Measurements from ENCODE around the gene HOXC9.

The HOXC9 gene

DNA sequence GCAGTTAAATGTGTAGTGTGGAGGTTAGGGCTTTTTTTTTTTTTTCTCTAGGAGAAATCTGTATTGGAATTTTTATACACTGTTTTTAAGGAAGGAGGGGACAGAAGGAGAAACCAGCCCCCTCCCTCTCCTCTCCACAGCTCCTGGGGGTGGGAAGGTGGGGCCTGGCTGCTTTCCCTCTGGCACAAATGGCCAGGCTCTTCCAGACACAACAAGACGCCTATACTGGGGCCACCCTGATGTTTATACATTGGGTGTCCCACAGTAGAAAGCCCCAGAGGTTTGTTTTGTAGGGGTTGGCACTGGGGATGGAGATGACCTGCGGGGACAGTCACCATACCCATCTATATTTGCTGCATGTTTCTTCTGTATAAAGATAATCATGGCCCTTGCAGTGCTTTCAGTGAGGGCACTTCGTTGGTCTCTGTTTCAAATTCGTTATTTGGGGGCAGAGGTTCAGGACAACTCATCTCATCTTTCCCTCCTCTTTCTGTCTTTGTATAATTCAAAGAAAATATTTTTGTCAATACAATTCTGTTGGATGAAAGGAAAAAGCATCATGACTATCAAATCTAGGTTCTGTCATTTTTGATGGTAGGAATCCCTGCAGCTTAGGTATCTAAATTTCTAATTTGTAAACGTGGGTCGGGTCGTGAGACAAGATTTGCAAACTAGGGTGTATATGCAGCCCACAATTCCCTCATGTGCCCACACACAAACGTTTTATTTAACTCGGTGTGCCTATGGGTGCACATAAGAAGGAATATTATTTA, 23.0 kb upstream of the HOXC9 start:
- Histone ChIP-seq H2AK5ac (ENCODE audit: low read length) (no peak overlapping the region), H3K79me2 (ENCODE audit: control insufficient read depth, insufficient read depth, low read length) (no peaks in the 10 kb centered on the region), H2BK5ac (ENCODE audit: low read length) (no peak overlapping the region), H3K4me1 (ENCODE audit: control insufficient read depth, low read depth, low read length) (no peaks in the 10 kb centered on the region), H3K4ac (ENCODE audit: low read depth, low read length) (no peak overlapping the region), H3K27me3 (ENCODE audit: insufficient read depth, low read length, poor library complexity) (peaks cover 90% of the 10 kb centered on the region), H2BK120ac (ENCODE audit: low read depth, low read length) (no peak overlapping the region), H3K4me2 (ENCODE audit: low read length) (no peak overlapping the region), H3K27ac (ENCODE audit: low read depth, low read length) (no peak overlapping the region), H3K9ac (ENCODE audit: low read length) (no peak overlapping the region), H4K5ac (ENCODE audit: low read length) (no peak overlapping the region), H2BK15ac (replicated peaks; ENCODE audit: low read depth) (no peak overlapping the region), H3K18ac (ENCODE audit: low read length) (no peak overlapping the region), H4K8ac (ENCODE audit: low read depth, low read length) (no peak overlapping the region), H3K4me3 (ENCODE audit: low read length) (no peak overlapping the region), H3K56ac (ENCODE audit: low read length) (no peak overlapping the region), H3K36me3 (ENCODE audit: control insufficient read depth, insufficient read depth, low read length) (no peaks in the 10 kb centered on the region), H3K79me1 (ENCODE audit: low read length) (no peaks in the 10 kb centered on the region), H3K23ac (ENCODE audit: low read length) (no peak overlapping the region)
- no peak for DNase-seq
- WGBS (ENCODE audit: extremely low coverage, insufficient coverage, low lambda C conversion rate) = no CpG with 5 or more reads among the region's 9 CpGs

DNA sequence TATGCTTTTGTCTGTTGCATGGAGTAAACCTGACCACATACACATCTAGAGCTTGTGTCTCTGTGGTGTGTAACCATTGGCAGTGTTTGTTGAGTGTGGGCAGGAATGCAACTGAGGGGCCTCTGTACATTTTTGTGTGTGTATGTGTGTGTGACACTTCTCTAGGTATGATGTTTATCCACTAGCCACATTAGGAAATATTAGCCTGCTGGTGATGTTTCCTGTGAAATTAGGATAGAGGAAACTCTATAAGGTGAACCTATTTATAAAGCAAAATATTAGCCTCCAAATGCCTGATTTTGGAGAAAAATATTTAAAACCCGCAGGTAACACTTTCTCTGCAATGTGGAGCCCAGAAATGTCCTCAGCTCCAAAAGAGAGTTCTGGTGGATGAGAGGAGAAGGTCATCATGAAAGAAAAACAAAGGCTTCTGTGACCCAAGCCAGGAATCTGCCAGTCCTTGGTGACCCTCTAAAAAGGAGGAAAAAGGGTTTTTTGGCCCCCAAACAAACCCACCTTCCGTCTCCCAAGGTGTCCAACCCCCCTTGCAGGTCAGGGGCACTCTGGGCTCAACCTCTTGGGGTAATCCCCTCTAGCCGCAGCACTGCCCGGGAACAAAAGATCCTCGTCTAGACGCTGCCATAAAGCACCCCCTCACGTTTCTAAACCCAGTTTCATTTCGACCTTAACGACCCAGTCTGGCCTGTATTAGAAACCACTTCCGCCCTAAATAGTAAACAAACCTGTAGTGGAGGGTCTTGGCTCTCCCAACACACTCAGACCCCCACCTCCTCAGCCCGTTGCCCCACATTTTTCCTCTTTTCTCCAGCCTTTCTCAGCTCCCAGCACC, 22.1 kb upstream of the HOXC9 start:
- no peak overlapping the region for H4K8ac ChIP-seq (ENCODE audit: low read depth, low read length)
- no peak for DNase-seq
- no peak overlapping the region for H3K4me3 ChIP-seq (ENCODE audit: low read length)
- no peak overlapping the region for H2BK15ac ChIP-seq (replicated peaks; ENCODE audit: low read depth)
- no peak overlapping the region for H3K23ac ChIP-seq (ENCODE audit: low read length)
- no peaks in the 10 kb centered on the region for H3K36me3 ChIP-seq (ENCODE audit: control insufficient read depth, insufficient read depth, low read length)
- H4K5ac ChIP-seq (ENCODE audit: low read length) = no peak overlapping the region
- H2AK5ac ChIP-seq (ENCODE audit: low read length) = no peak overlapping the region
- H3K79me2 ChIP-seq (ENCODE audit: control insufficient read depth, insufficient read depth, low read length) = no peaks in the 10 kb centered on the region
- H2BK120ac ChIP-seq (ENCODE audit: low read depth, low read length) = no peak overlapping the region
- H3K56ac ChIP-seq (ENCODE audit: low read length) = no peak overlapping the region
- no peak overlapping the region for H2BK5ac ChIP-seq (ENCODE audit: low read length)
- WGBS (ENCODE audit: extremely low coverage, insufficient coverage, low lambda C conversion rate) = no CpG with 5 or more reads among the region's 11 CpGs
- peaks cover 90% of the 10 kb centered on the region for H3K27me3 ChIP-seq (ENCODE audit: insufficient read depth, low read length, poor library complexity)
- no peak overlapping the region for H3K9ac ChIP-seq (ENCODE audit: low read length)
- no peaks in the 10 kb centered on the region for H3K4me1 ChIP-seq (ENCODE audit: control insufficient read depth, low read depth, low read length)
- H3K4me2 ChIP-seq (ENCODE audit: low read length) = no peak overlapping the region
- H3K27ac ChIP-seq (ENCODE audit: low read depth, low read length) = no peak overlapping the region
- H3K4ac ChIP-seq (ENCODE audit: low read depth, low read length) = no peak overlapping the region
- H3K79me1 ChIP-seq (ENCODE audit: low read length) = no peaks in the 10 kb centered on the region
- H3K18ac ChIP-seq (ENCODE audit: low read length) = no peak overlapping the region

DNA sequence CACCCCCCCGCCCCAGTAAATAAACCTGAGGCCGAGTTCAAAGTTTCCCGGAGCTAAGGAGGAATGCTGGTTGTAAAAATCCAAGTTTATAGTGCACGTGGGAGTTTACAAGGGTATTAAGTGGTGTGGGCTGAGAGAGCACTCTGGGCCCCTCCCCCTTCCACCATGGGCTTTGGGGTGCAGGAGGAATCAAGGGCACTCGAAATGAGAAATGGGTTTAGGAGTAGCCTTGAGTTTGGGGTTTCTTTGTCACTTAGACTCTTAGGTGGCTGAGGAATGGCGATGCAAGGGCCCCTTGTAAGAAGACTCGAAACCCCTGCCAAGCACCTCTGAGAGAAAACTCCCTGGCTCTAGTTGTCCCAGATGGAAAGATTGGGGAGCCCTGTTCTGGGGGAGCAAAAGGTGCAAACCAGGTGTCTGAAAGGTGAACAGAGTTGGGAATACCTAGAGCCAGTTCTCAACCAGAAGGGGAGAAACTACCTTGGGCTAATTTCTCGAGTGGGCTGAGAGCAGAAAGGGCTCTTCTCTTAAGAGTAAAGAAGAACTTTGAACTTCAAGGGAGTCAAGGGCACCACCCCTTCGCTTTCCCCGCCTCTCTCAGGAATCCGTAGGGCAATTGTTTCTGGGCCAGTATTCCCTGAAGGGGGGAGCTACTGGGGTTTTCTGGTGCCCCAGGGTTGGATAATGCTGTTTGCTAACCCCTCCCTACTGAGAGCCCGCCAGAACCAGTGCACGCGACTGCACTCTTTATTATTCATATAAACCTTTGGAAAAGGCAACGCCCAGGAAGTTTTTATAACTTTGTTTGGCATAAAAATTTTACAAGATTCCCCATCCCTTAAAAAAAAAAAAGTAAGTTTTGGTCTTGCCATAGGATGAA, 21.2 kb upstream of the HOXC9 start:
- H2BK120ac ChIP-seq (ENCODE audit: low read depth, low read length) = no peak overlapping the region
- no peak overlapping the region for H3K4me2 ChIP-seq (ENCODE audit: low read length)
- no peak overlapping the region for H3K56ac ChIP-seq (ENCODE audit: low read length)
- H3K9ac ChIP-seq (ENCODE audit: low read length) = no peak overlapping the region
- no peaks in the 10 kb centered on the region for H3K36me3 ChIP-seq (ENCODE audit: control insufficient read depth, insufficient read depth, low read length)
- H3K4ac ChIP-seq (ENCODE audit: low read depth, low read length) = no peak overlapping the region
- H3K4me3 ChIP-seq (ENCODE audit: low read length) = no peak overlapping the region
- no peak for DNase-seq
- peaks cover 90% of the 10 kb centered on the region for H3K27me3 ChIP-seq (ENCODE audit: insufficient read depth, low read length, poor library complexity)
- no peak overlapping the region for H4K5ac ChIP-seq (ENCODE audit: low read length)
- H3K79me2 ChIP-seq (ENCODE audit: control insufficient read depth, insufficient read depth, low read length) = no peaks in the 10 kb centered on the region
- no peaks in the 10 kb centered on the region for H3K79me1 ChIP-seq (ENCODE audit: low read length)
- no peak overlapping the region for H2BK5ac ChIP-seq (ENCODE audit: low read length)
- H3K4me1 ChIP-seq (ENCODE audit: control insufficient read depth, low read depth, low read length) = no peaks in the 10 kb centered on the region
- H2AK5ac ChIP-seq (ENCODE audit: low read length) = no peak overlapping the region
- H3K27ac ChIP-seq (ENCODE audit: low read depth, low read length) = no peak overlapping the region
- no CpG with 5 or more reads among the region's 15 CpGs for WGBS (ENCODE audit: extremely low coverage, insufficient coverage, low lambda C conversion rate)
- no peak overlapping the region for H3K23ac ChIP-seq (ENCODE audit: low read length)
- no peak overlapping the region for H4K8ac ChIP-seq (ENCODE audit: low read depth, low read length)
- no peak overlapping the region for H3K18ac ChIP-seq (ENCODE audit: low read length)
- no peak overlapping the region for H2BK15ac ChIP-seq (replicated peaks; ENCODE audit: low read depth)

DNA sequence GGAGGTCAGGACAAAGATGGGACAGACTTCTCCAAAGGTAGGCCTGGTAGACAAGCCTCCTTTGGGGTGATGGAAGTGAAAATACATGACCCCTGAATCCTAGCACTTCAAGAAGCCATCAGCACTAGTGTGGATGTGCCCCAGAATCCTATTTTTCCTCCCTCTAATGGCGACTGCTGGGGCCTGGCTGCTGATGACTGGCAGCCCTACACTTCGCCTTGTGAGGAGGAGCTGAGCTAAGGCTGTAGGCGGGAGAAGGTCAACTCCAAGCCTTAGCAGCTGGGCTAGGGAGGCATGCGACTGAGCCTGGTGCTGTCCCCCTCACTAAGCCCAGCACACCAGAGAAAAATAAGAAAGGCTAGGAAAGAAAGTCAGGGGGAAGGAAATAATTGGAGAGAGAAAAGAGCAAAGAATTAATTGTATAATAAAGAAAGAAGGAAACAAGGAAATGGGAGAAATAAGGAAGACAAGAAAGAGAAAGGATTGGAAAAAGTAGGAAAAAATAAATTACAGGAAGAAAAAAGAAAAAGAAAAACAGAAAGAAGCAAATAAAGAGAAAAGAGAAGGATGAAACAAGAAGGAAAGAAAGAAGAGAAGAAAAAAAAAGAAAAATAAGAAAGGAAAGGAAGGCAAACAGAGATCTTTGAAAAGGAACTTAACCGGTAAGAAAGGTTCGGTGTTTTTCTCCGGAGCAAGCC, 19.7 kb upstream of the HOXC9 start:
- no peak overlapping the region for H3K4me2 ChIP-seq (ENCODE audit: low read length)
- no peak overlapping the region for H2BK15ac ChIP-seq (replicated peaks; ENCODE audit: low read depth)
- H2BK5ac ChIP-seq (ENCODE audit: low read length) = no peak overlapping the region
- no peak overlapping the region for H4K5ac ChIP-seq (ENCODE audit: low read length)
- no CpG with 5 or more reads among the region's 7 CpGs for WGBS (ENCODE audit: extremely low coverage, insufficient coverage, low lambda C conversion rate)
- no peak overlapping the region for H2AK5ac ChIP-seq (ENCODE audit: low read length)
- no peaks in the 10 kb centered on the region for H3K79me1 ChIP-seq (ENCODE audit: low read length)
- no peak overlapping the region for H2BK120ac ChIP-seq (ENCODE audit: low read depth, low read length)
- H3K4me3 ChIP-seq (ENCODE audit: low read length) = no peak overlapping the region
- H4K8ac ChIP-seq (ENCODE audit: low read depth, low read length) = no peak overlapping the region
- peaks cover 86% of the 10 kb centered on the region for H3K27me3 ChIP-seq (ENCODE audit: insufficient read depth, low read length, poor library complexity)
- no peaks in the 10 kb centered on the region for H3K4me1 ChIP-seq (ENCODE audit: control insufficient read depth, low read depth, low read length)
- H3K36me3 ChIP-seq (ENCODE audit: control insufficient read depth, insufficient read depth, low read length) = no peaks in the 10 kb centered on the region
- H3K79me2 ChIP-seq (ENCODE audit: control insufficient read depth, insufficient read depth, low read length) = no peaks in the 10 kb centered on the region
- no peak overlapping the region for H3K9ac ChIP-seq (ENCODE audit: low read length)
- no peak for DNase-seq
- no peak overlapping the region for H3K56ac ChIP-seq (ENCODE audit: low read length)
- H3K27ac ChIP-seq (ENCODE audit: low read depth, low read length) = no peak overlapping the region
- H3K18ac ChIP-seq (ENCODE audit: low read length) = no peak overlapping the region
- H3K4ac ChIP-seq (ENCODE audit: low read depth, low read length) = no peak overlapping the region
- H3K23ac ChIP-seq (ENCODE audit: low read length) = no peak overlapping the region

DNA sequence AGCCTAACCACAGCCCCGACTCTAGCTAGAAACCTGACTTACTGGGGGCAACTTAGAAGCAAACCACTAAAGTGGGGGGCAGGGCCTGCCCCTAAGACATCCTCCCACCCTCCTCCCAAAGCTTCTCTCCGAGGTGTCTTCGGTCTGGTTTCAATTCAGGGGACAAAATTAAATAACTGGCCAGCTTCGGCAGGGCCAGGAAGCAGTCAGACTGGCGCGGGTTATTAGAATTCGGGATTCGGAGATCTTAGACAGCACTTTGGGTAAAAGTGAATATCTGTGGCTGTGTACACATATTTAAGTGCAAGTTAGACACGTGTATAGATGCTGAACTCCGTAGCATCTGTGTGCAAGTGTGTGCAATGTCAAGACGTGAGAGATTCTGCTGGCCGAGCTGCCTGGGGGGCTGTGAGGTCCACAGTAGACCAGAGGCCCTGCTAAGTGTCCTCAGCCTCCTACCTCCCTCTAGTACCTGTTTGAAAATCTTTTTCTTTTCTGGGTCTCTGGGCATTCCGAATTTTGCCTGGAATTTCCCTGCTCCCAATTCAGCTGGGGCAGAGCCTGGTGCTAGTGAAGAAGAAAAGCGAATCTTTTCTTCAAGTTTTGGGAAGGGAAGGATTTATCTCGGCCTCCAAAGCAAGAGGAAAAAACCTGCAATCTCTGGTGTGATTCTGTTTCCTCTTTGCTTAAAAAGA, 19.0 kb upstream of the HOXC9 start:
- H3K79me2 ChIP-seq (ENCODE audit: control insufficient read depth, insufficient read depth, low read length) = no peaks in the 10 kb centered on the region

More for the DNA sequence above, 19.0 kb upstream of the HOXC9 start:
- no peak overlapping the region for H3K27ac ChIP-seq (ENCODE audit: low read depth, low read length)
- no peak overlapping the region for H2BK15ac ChIP-seq (replicated peaks; ENCODE audit: low read depth)
- no peak for DNase-seq
- H3K23ac ChIP-seq (ENCODE audit: low read length) = no peak overlapping the region
- H3K4ac ChIP-seq (ENCODE audit: low read depth, low read length) = no peak overlapping the region
- no peak overlapping the region for H2AK5ac ChIP-seq (ENCODE audit: low read length)
- no peak overlapping the region for H2BK5ac ChIP-seq (ENCODE audit: low read length)
- no peak overlapping the region for H3K4me2 ChIP-seq (ENCODE audit: low read length)
- no peaks in the 10 kb centered on the region for H3K36me3 ChIP-seq (ENCODE audit: control insufficient read depth, insufficient read depth, low read length)
- H3K4me1 ChIP-seq (ENCODE audit: control insufficient read depth, low read depth, low read length) = no peaks in the 10 kb centered on the region
- no peaks in the 10 kb centered on the region for H3K79me1 ChIP-seq (ENCODE audit: low read length)
- H3K9ac ChIP-seq (ENCODE audit: low read length) = no peak overlapping the region
- no peak overlapping the region for H4K5ac ChIP-seq (ENCODE audit: low read length)
- H3K27me3 ChIP-seq (ENCODE audit: insufficient read depth, low read length, poor library complexity) = peaks cover 86% of the 10 kb centered on the region
- no peak overlapping the region for H4K8ac ChIP-seq (ENCODE audit: low read depth, low read length)
- H3K4me3 ChIP-seq (ENCODE audit: low read length) = no peak overlapping the region
- no CpG with 5 or more reads among the region's 15 CpGs for WGBS (ENCODE audit: extremely low coverage, insufficient coverage, low lambda C conversion rate)
- H2BK120ac ChIP-seq (ENCODE audit: low read depth, low read length) = no peak overlapping the region
- no peak overlapping the region for H3K56ac ChIP-seq (ENCODE audit: low read length)
- H3K18ac ChIP-seq (ENCODE audit: low read length) = no peak overlapping the region

Measured in mesendoderm (in vitro differentiated cells).